B cell (primary cell): ENCODE measurements around the gene LRCH2. TPM values are rescaled to one million over a fixed set of nuclear protein-coding genes. Genes with fewer than 3 reads are reported as not detected.

Experiments
- ATAC-seq: fragments of 200-7000 bp; cut with Tn5 transposase; one replicate; pipeline ENCODE4 v1.10.0; 2021; ENCODE audit warnings: low read depth, mild to moderate bottlenecking, moderate number of reproducible peaks, moderate library complexity
- CTCF ChIA-PET: fragments of 350-600 bp; sonication (Branson Sonifier 250); formaldehyde crosslinking; loops from one replicate; lab custom pipeline; 2021; ENCODE audit warnings: antibody characterized with exemption, inconsistent platforms; lab: Charles Lee
- POLR2A ChIA-PET: fragments of 350-600 bp; sonication (Branson Sonifier 250); formaldehyde crosslinking; loops from one replicate; lab custom pipeline; 2021; ENCODE audit warnings: antibody characterized with exemption; lab: Charles Lee
- DNase-seq: peaks from one replicate; pipeline ENCODE4 v3.0.0; 2013
- H2AFZ ChIP-seq: 2 replicates; pipeline ENCODE4 v1.6.1; 2012; ENCODE audit warnings: mild to moderate bottlenecking, low read depth, low read length; ENCODE audit not compliant: insufficient read depth, poor library complexity, severe bottlenecking
- H3K27ac ChIP-seq, 2 donors: 1 replicate in 1 of 2; 2 replicates in 1 of 2; pipeline ENCODE4 v1.5.1; 2012 to 2013; ENCODE audit warnings: low read length in 2 of 2, mild to moderate bottlenecking in 2 of 2, moderate library complexity in 1 of 2
- H3K27me3 ChIP-seq, 4 experiments: fragments of 200-600 bp in 1 of 4; sonication (generic) in 1 of 4; replicated peaks in 1 of 4; 1 replicate in 2 of 4; 2 replicates in 2 of 4; pipeline versions ENCODE4 v1.6.1 to v1.7.0; 2013 to 2016; ENCODE audit warnings: low read length in 3 of 4, mild to moderate bottlenecking in 2 of 4, mixed read lengths in 1 of 4, moderate library complexity in 1 of 4; ENCODE audit not compliant: insufficient read depth in 4 of 4, control insufficient read depth in 3 of 4; ENCODE audit errors: control extremely low read depth in 1 of 4
- H3K36me3 ChIP-seq, 2 experiments: replicated peaks in 1 of 2; 1 replicate in 1 of 2; 2 replicates in 1 of 2; pipeline versions ENCODE4 v1.6.1 to v1.7.1; 2013; ENCODE audit warnings: low read length in 1 of 2; ENCODE audit not compliant: insufficient read depth in 2 of 2, control insufficient read depth in 1 of 2; ENCODE audit errors: control extremely low read depth in 1 of 2, extremely low read depth in 1 of 2
- H3K4me1 ChIP-seq, 2 donors: fragments of 200-600 bp in 1 of 2; sonication (generic) in 1 of 2; 1 replicate in 1 of 2; 2 replicates in 1 of 2; pipeline versions ENCODE4 v1.5.1 to v1.6.1; 2013 to 2017; ENCODE audit warnings: low read length in 2 of 2; ENCODE audit not compliant: control insufficient read depth in 2 of 2, insufficient read depth in 2 of 2
- H3K4me2 ChIP-seq: replicated peaks from 2 replicates; pipeline ENCODE3; 2012; ENCODE audit warnings: mild to moderate bottlenecking, low read depth, low read length; ENCODE audit not compliant: poor library complexity, severe bottlenecking
- H3K4me3 ChIP-seq, 5 experiments: fragments of 200-600 bp in 1 of 5; sonication (generic) in 1 of 5; 1 replicate in 3 of 5; 2 replicates in 2 of 5; pipeline versions ENCODE4 v1.5.1 to v1.7.0; 2011 to 2016; ENCODE audit warnings: low read length in 4 of 5, mild to moderate bottlenecking in 4 of 5, low read depth in 2 of 5, control low read depth in 1 of 5, moderate library complexity in 1 of 5; ENCODE audit not compliant: insufficient read depth in 1 of 5; ENCODE audit errors: control extremely low read depth in 1 of 5, extremely low read depth in 1 of 5
- H3K79me2 ChIP-seq: fragments of 200-600 bp; sonication (generic); one replicate; pipeline ENCODE4 v1.6.0; 2016; ENCODE audit warnings: low read length; ENCODE audit not compliant: control insufficient read depth, insufficient read depth
- H3K9ac ChIP-seq: fragments of 200-600 bp; sonication (generic); 2 replicates; pipeline ENCODE4 v1.6.1; 2017; ENCODE audit warnings: mild to moderate bottlenecking, low read length, moderate library complexity
- H3K9me3 ChIP-seq, 3 donors: one replicate each; pipeline versions ENCODE4 v1.6.1 to v1.7.1; 2013; ENCODE audit warnings: low read length in 2 of 3; ENCODE audit not compliant: control insufficient read depth in 2 of 3, insufficient read depth in 1 of 3; ENCODE audit errors: control extremely low read depth in 1 of 3
- H4K20me1 ChIP-seq: 2 replicates; pipeline ENCODE4 v1.6.0; 2012; ENCODE audit warnings: mild to moderate bottlenecking, low read length; ENCODE audit not compliant: insufficient read depth, control insufficient read depth, poor library complexity, severe bottlenecking
- H3K27ac Mint-ChIP-seq: one replicate; pipeline ENCODE4 v1.8.0; 2021; ENCODE audit warnings: mixed read lengths
- H3K27me3 Mint-ChIP-seq: one replicate; pipeline ENCODE4 v1.8.0; 2021; ENCODE audit warnings: mixed read lengths
- H3K4me1 Mint-ChIP-seq: one replicate; pipeline ENCODE4 v1.8.0; 2021; ENCODE audit warnings: mixed read lengths
- H3K4me3 Mint-ChIP-seq: one replicate; pipeline ENCODE4 v1.8.0; 2021; ENCODE audit warnings: mixed read lengths
- H3K9me3 Mint-ChIP-seq: one replicate; pipeline ENCODE4 v1.8.0; 2022; ENCODE audit warnings: mixed read lengths; ENCODE audit not compliant: insufficient read depth
- EZH2 ChIP-seq: IDR thresholded peaks from 2 replicates; pipeline ENCODE4 v1.6.1; 2012; ENCODE audit warnings: borderline replicate concordance, low read depth, mild to moderate bottlenecking, moderate library complexity, low read length; ENCODE audit not compliant: insufficient read depth, poor library complexity, severe bottlenecking
- WGBS: methylation state at CpG from one replicate; pipeline ENCODE4 v1.1.5; 2013; ENCODE audit warnings: missing lambda C conversion rate; ENCODE audit not compliant: insufficient coverage; 5-methylcytosine and 5-hydroxymethylcytosine counted together
- intact Hi-C: fragments of 100-400 bp; cut with micrococcal nuclease; formaldehyde crosslinking; loops from one replicate; pipeline ENCODE4 v1.10.0; 2022
- polyA plus RNA-seq: library from polyadenylated mRNA; depleted of rRNA; stranded (reverse); fragments of >200 nt; gene quantifications from 2 replicates; pipeline ENCODE4 v1.2.3, GENCODE V29; 2012
- small RNA-seq: library from RNA; depleted of rRNA; stranded (forward); fragments of <200 nt; gene quantifications from one replicate; pipeline ENCODE3, GENCODE V24; 2012; ENCODE audit warnings: low replicate concordance, low read depth; ENCODE audit not compliant: insufficient read length
- total RNA-seq, 2 donors: library from RNA; stranded (reverse); fragments of 120-200 nt in 1 of 2; gene quantifications; 1 replicate in 1 of 2; 2 replicates in 1 of 2; pipeline versions ENCODE4 v1.2.3 to v1.2.4, GENCODE V29; 2013 to 2022
- TF ChIP-seq, protein P1 (sequence below): fragments of 200-600 bp; IDR thresholded peaks from one replicate; pipeline ENCODE4 v1.8.0; 2022; ENCODE audit warnings: antibody characterized with exemption, mild to moderate bottlenecking

LRCH2 gene
- total and polyA plus RNA-seq, 2 donors (not counting 1 experiment from before 2014, with no cell fraction given): not detected

DNA sequence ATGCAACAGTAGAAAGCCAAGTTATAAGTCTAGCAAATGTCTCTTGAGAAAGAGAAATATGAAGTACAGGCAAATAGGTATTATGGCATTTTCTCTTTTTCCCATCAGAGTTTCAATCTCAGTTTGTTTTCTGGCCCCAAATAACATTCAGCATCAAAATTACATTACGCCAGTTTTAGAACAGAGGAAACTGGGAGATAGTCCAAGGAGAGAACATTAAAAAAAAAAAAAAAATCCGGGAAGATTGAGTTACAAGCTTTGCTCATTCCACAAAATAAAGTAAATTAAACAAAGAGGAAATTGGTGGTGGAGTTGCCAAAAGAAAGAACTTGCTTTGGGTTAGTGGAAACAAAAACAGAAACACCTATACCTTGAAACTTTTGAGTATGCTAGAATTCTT is 166.1 kb downstream of the LRCH2 start:
- no CpG with 5 or more reads among the region's 2 CpGs for WGBS
- intact Hi-C loops: no loop called here

DNA sequence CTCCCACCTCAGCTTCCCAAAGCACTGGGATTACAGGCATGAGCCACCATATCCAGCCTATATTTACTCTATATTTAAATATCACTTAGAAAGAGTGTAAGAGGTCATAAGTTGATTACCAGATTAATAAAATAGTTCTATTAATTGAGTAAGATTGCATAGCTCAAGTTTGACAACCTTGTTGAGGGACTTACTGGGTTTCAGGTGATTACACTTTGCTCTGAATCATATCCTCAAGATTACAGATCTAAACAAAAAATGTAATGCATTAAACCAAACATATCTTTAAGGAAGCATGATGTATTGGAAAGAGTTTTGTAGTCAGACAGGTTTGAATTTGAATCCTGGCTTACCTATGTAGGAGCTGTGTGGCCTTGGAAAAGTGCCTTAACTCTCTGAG is 168.6 kb downstream of the LRCH2 start:
- H3K4me1 Mint-ChIP-seq: no peaks in the 10 kb centered on the region
- ChIA-PET POLR2A (no interaction called here), CTCF (no interaction called here)
- TF ChIP-seq, protein P1, sequence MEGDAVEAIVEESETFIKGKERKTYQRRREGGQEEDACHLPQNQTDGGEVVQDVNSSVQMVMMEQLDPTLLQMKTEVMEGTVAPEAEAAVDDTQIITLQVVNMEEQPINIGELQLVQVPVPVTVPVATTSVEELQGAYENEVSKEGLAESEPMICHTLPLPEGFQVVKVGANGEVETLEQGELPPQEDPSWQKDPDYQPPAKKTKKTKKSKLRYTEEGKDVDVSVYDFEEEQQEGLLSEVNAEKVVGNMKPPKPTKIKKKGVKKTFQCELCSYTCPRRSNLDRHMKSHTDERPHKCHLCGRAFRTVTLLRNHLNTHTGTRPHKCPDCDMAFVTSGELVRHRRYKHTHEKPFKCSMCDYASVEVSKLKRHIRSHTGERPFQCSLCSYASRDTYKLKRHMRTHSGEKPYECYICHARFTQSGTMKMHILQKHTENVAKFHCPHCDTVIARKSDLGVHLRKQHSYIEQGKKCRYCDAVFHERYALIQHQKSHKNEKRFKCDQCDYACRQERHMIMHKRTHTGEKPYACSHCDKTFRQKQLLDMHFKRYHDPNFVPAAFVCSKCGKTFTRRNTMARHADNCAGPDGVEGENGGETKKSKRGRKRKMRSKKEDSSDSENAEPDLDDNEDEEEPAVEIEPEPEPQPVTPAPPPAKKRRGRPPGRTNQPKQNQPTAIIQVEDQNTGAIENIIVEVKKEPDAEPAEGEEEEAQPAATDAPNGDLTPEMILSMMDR: no peak
- TF ChIP-seq EZH2: no peak
- ATAC-seq: no peak
- Histone ChIP-seq H3K9ac (no peak overlapping the region), H3K27ac (no peak overlapping the region), H3K79me2 (no peaks in the 10 kb centered on the region), H3K4me2 (no peak overlapping the region), H3K4me1 (no peaks in the 10 kb centered on the region), H4K20me1 (no peaks in the 10 kb centered on the region), H3K9me3 (peaks cover 0 to 7% (median 0%) of the 10 kb centered on the region in 3 donors), H3K27me3 (no peaks in the 10 kb centered on the region), H3K36me3 (no peaks in the 10 kb centered on the region), H3K4me3 (no peak overlapping the region), H2AFZ (no peak overlapping the region)
- no peak for DNase-seq
- H3K9me3 Mint-ChIP-seq: no peaks in the 10 kb centered on the region
- intact Hi-C loops: no loop called here
- H3K4me3 Mint-ChIP-seq: no peak overlapping the region
- no peak overlapping the region for H3K27ac Mint-ChIP-seq
- H3K27me3 Mint-ChIP-seq: no peaks in the 10 kb centered on the region

More for the DNA sequence above, 166.1 kb downstream of the LRCH2 start:
- ATAC-seq (no peak), DNase-seq (no peak)
- no peaks in the 10 kb centered on the region for H3K4me1 ChIP-seq
- TF ChIP-seq EZH2: no peak
- Mint-ChIP-seq H3K4me1 (no peaks in the 10 kb centered on the region), H3K4me3 (no peak overlapping the region), H3K27ac (no peak overlapping the region), H3K9me3 (no peaks in the 10 kb centered on the region), H3K27me3 (no peaks in the 10 kb centered on the region)
- H4K20me1 ChIP-seq: no peaks in the 10 kb centered on the region
- CTCF ChIA-PET: no interaction called here
- no peak overlapping the region for H3K27ac ChIP-seq
- H3K79me2 ChIP-seq: no peaks in the 10 kb centered on the region
- no peak overlapping the region for H3K4me3 ChIP-seq
- POLR2A ChIA-PET: no interaction called here
- no peaks in the 10 kb centered on the region for H3K27me3 ChIP-seq
- H3K9me3 ChIP-seq: peaks cover 0 to 7% (median 0%) of the 10 kb centered on the region in 3 donors
- H3K36me3 ChIP-seq: no peaks in the 10 kb centered on the region
- H3K4me2 ChIP-seq: no peak overlapping the region
- no peak overlapping the region for H3K9ac ChIP-seq
- H2AFZ ChIP-seq: no peak overlapping the region

Small RNA genes lying within 50 kb of the gene (small RNA-seq; reads per million reads assigned to genes)
- not detected for gene RF00019
- not detected for gene SNORA35B

Other genes with a start within 250 kb of the LRCH2 start
- not detected in 2 replicates for gene IL13RA2, start 216.5 kb downstream of the LRCH2 start, total RNA-seq
- gene IL13RA2, start 216.5 kb downstream of the LRCH2 start, polyA plus RNA-seq: not detected in 2 replicates
- gene RBMXL3, start 44.7 kb downstream of the LRCH2 start, total RNA-seq: not detected in 2 replicates
- gene RBMXL3, start 44.7 kb downstream of the LRCH2 start, polyA plus RNA-seq: not detected in 2 replicates
- not detected in 2 replicates for gene LUZP4, start 55.6 kb upstream of the LRCH2 start, total RNA-seq
- not detected in 2 replicates for gene LUZP4, start 55.6 kb upstream of the LRCH2 start, polyA plus RNA-seq